ENCODE measurements around the gene ASPDH. TPM values are rescaled to one million over a fixed set of nuclear protein-coding genes. Genes with fewer than 3 reads are reported as not detected.

ASPDH gene
- total RNA-seq, 1 donor: not detected

GRCh38 chr19:50468818-50469217 is 44.9 kb downstream of the ASPDH start:
- Histone ChIP-seq H3K4me3 (ENCODE audit: low read length) (no peak overlapping the region), H3K9me3 (ENCODE audit: low read depth, low read length) (no peaks in the 10 kb centered on the region), H3K27me3 (ENCODE audit: insufficient read depth, low read length) (no peaks in the 10 kb centered on the region), H3K4me1 (ENCODE audit: insufficient read depth, low read length) (no peaks in the 10 kb centered on the region)

DNA sequence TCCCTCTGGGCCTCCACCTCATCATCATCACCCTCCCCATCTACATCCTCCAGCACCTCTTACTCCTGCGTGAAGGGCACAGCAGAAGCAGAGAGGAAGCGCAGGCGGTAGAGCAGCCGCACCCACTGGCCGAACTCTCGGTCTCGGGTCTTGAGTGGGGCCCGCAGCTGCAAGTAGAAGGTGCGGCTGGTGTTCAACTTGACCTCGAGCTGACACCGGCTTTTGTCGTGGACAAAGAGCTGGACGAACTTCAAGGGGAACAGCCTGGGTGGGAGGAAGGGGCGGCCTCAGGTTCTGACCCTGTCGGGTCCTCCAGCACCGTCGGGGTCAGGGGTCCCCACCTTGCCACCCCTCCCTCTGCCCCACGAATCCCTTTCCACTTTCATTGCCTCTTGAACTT is 46.1 kb downstream of the ASPDH start:
- H3K4me3 ChIP-seq (ENCODE audit: low read length): no peak overlapping the region
- H3K27me3 ChIP-seq (ENCODE audit: insufficient read depth, low read length): no peaks in the 10 kb centered on the region
- no peaks in the 10 kb centered on the region for H3K9me3 ChIP-seq (ENCODE audit: low read depth, low read length)
- no peaks in the 10 kb centered on the region for H3K4me1 ChIP-seq (ENCODE audit: insufficient read depth, low read length)

- no peak overlapping the region for H3K4me3 ChIP-seq (ENCODE audit: low read length)
- no peaks in the 10 kb centered on the region for H3K27me3 ChIP-seq (ENCODE audit: insufficient read depth, low read length)
- no peaks in the 10 kb centered on the region for H3K9me3 ChIP-seq (ENCODE audit: low read depth, low read length)
- no peaks in the 10 kb centered on the region for H3K4me1 ChIP-seq (ENCODE audit: insufficient read depth, low read length)
Measured at GRCh38 chr19:50466706-50467039, 47.0 kb downstream of the ASPDH start.

GRCh38 chr19:50465986-50466705 is 47.6 kb downstream of the ASPDH start:
- H3K9me3 ChIP-seq (ENCODE audit: low read depth, low read length): no peaks in the 10 kb centered on the region
- no peaks in the 10 kb centered on the region for H3K4me1 ChIP-seq (ENCODE audit: insufficient read depth, low read length)
- H3K27me3 ChIP-seq (ENCODE audit: insufficient read depth, low read length): no peaks in the 10 kb centered on the region
- no peak overlapping the region for H3K4me3 ChIP-seq (ENCODE audit: low read length)

DNA sequence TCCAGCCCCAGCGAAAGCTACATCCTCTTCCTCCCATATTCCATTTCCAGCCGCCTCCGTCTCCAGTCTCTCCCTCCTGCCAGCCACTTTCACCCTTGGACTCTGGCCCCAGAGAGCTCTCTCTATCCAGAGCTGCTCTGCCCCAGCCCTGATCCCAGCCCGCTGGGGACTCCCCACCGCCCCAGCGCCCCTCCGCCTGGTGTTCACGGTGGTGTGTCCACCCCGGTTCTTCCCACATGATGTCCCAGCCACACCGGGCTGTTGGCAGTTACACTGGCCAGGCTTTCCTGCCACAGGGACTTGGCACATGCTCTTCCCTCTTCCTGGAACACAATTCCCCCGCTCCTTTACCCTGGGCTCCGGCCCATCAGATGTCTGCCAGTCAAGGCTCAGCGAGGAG is 48.7 kb downstream of the ASPDH start:
- no peak overlapping the region for H3K4me3 ChIP-seq (ENCODE audit: low read length)
- peaks cover 7% of the 10 kb centered on the region for H3K4me1 ChIP-seq (ENCODE audit: insufficient read depth, low read length)
- no peaks in the 10 kb centered on the region for H3K27me3 ChIP-seq (ENCODE audit: insufficient read depth, low read length)
- no peaks in the 10 kb centered on the region for H3K9me3 ChIP-seq (ENCODE audit: low read depth, low read length)

DNA sequence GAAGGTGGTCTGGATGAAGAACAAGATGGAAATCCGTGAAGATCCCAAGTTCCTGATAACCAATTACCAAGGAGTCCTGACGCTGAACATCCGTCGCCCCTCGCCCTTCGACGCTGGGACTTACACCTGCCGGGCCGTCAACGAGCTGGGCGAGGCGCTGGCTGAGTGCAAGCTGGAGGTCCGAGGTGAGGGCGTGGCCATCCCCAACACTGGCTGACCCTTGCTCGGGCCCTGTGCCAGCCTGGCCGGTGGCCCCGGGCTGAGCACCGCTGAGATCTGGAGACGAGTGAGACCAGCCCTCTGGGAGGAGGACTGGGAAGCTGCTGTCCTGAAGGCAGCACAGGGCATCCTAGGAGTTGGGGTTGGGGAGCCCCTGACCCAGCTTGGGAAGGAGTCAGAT is 49.4 kb downstream of the ASPDH start:
- H3K4me1 ChIP-seq (ENCODE audit: insufficient read depth, low read length): peaks cover 7% of the 10 kb centered on the region
- H3K9me3 ChIP-seq (ENCODE audit: low read depth, low read length): no peaks in the 10 kb centered on the region
- H3K4me3 ChIP-seq (ENCODE audit: low read length): no peak overlapping the region
- no peaks in the 10 kb centered on the region for H3K27me3 ChIP-seq (ENCODE audit: insufficient read depth, low read length)

- Histone ChIP-seq H3K4me1 (ENCODE audit: insufficient read depth, low read length) (peaks cover 7% of the 10 kb centered on the region), H3K4me3 (ENCODE audit: low read length) (no peak overlapping the region), H3K27me3 (ENCODE audit: insufficient read depth, low read length) (no peaks in the 10 kb centered on the region), H3K9me3 (ENCODE audit: low read depth, low read length) (no peaks in the 10 kb centered on the region)
Measured at GRCh38 chr19:50462970-50463369, 50.7 kb downstream of the ASPDH start.

Other genes with a start within 250 kb of the ASPDH start
- gene KCNC3, start 184.5 kb downstream of the ASPDH start, total RNA-seq: 2.1 TPM
- not detected for gene NAPSA, start 148.3 kb downstream of the ASPDH start, total RNA-seq
- gene NR1H2, start 137.5 kb downstream of the ASPDH start, total RNA-seq: 125 TPM
- gene POLD1, start 129.6 kb downstream of the ASPDH start, total RNA-seq: 7.7 TPM
- 5.6 TPM for gene SPIB, start 95.0 kb downstream of the ASPDH start, total RNA-seq
- gene MYBPC2, start 81.0 kb downstream of the ASPDH start, total RNA-seq: 0.10 TPM
- gene EMC10, start 37.4 kb downstream of the ASPDH start, total RNA-seq: 58.9 TPM
- gene GARIN5A, start 37.1 kb downstream of the ASPDH start, total RNA-seq: 0.21 TPM
- 8.4 TPM for gene JOSD2, start 2.7 kb downstream of the ASPDH start, total RNA-seq
- gene LRRC4B, start 54.5 kb upstream of the ASPDH start, total RNA-seq: not detected
- not detected for gene SYT3, start 126.0 kb upstream of the ASPDH start, total RNA-seq
- gene C19orf81, start 135.5 kb upstream of the ASPDH start, total RNA-seq: not detected
- gene SHANK1, start 205.9 kb upstream of the ASPDH start, total RNA-seq: 0.21 TPM
- 3.8 TPM for gene CLEC11A, start 209.5 kb upstream of the ASPDH start, total RNA-seq

All from mononuclear cell (primary cell).